Measurements from ENCODE around the gene OPHN1. TPM values are rescaled to one million over a fixed set of nuclear protein-coding genes. Genes with fewer than 3 reads are reported as not detected.

The OPHN1 gene
- polyA plus RNA-seq, 3 donors, result 0.20 to 0.82 (median 0.73) TPM

- no peaks in the 10 kb centered on the region for H4K20me1 ChIP-seq (ENCODE audit: insufficient read depth, low read length)
- H3K9me3 ChIP-seq (replicated peaks in 1 of 2; ENCODE audit: control insufficient read depth in 1 of 2, insufficient read depth in 1 of 2, low read length in 2 of 2), result no peaks in the 10 kb centered on the region
- Mint-ChIP-seq H3K9me3 (peaks cover 0 to 2% (median 0%) of the 10 kb centered on the region in 7 donors), H3K27me3 (ENCODE audit: low read depth in 3 of 3) (peaks cover 0 to 6% (median 1%) of the 10 kb centered on the region in 3 donors), H3K27ac (no peak overlapping the region), H3K36me3 (peaks cover 0 to 6% of the 10 kb centered on the region in 2 donors), H3K4me1 (peaks cover 10% of the 10 kb centered on the region), H3K4me3 (no peak overlapping the region)
- H3K4me3 ChIP-seq (replicated peaks in 1 of 3; ENCODE audit: low read depth in 2 of 3, low read length in 3 of 3), result no peak overlapping the region
- WGBS (ENCODE audit: insufficient coverage), result 100% methylated on average over 1 of the region's 1 CpG
- H3K4me1 ChIP-seq (ENCODE audit: control insufficient read depth in 1 of 2, insufficient read depth in 2 of 2, low read length in 2 of 2), result peaks cover 5 to 7% of the 10 kb centered on the region in 2 donors
- no peaks in the 10 kb centered on the region for H3K79me2 ChIP-seq (ENCODE audit: insufficient read depth, low read length)
- H3K27me3 ChIP-seq (ENCODE audit: control insufficient read depth in 2 of 2, insufficient read depth in 2 of 2, low read length in 2 of 2), result no peaks in the 10 kb centered on the region
- TF ChIP-seq CTCF (IDR thresholded peaks at IDR 0.05), result no peak
- no peak overlapping the region for H3K27ac ChIP-seq (ENCODE audit: low read depth in 1 of 2, low read length in 2 of 2)
- DNase-seq, result no peak
- H3K36me3 ChIP-seq (replicated peaks in 1 of 2; ENCODE audit: control insufficient read depth in 1 of 2, insufficient read depth in 2 of 2, low read length in 2 of 2), result no peaks in the 10 kb centered on the region
- H3K9ac ChIP-seq (ENCODE audit: insufficient read depth, low read length, poor library complexity, severe bottlenecking), result no peak overlapping the region
- H2AFZ ChIP-seq (ENCODE audit: insufficient read depth, low read depth, low read length, poor library complexity, severe bottlenecking), result no peak overlapping the region
- no peak overlapping the region for H3K4me2 ChIP-seq (replicated peaks; ENCODE audit: extremely low read depth, low read length, poor library complexity, severe bottlenecking)
- intact Hi-C loops (cut with micrococcal nuclease), result no loop called here
These were observed 343.0 kb downstream of the OPHN1 start for GRCh38 chrX:68090266-68090665.

DNA sequence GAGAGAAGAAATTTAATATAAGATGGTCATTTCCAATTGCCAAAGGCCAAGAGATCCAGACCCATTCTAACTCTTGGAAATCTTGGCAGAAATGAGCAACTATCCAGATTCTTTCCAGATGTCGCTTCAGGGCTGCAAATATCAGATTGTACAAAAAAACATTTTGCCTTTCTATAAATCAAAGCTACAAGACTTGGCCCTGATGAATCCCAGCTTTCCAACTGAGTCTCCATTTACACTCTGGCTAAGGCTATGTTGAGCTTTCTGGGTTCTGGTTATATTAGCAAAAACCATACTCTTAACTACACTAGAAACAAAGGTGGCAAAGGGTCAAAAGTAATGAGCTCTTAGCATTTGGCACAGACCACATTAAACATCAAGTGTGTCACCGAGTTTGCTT is 345.8 kb downstream of the OPHN1 start:
- Histone ChIP-seq H2AFZ (ENCODE audit: insufficient read depth, low read depth, low read length, poor library complexity, severe bottlenecking) (no peak overlapping the region), H3K79me2 (ENCODE audit: insufficient read depth, low read length) (no peaks in the 10 kb centered on the region), H3K9me3 (replicated peaks in 1 of 2; ENCODE audit: control insufficient read depth in 1 of 2, insufficient read depth in 1 of 2, low read length in 2 of 2) (no peaks in the 10 kb centered on the region), H3K27me3 (ENCODE audit: control insufficient read depth in 2 of 2, insufficient read depth in 2 of 2, low read length in 2 of 2) (no peaks in the 10 kb centered on the region), H3K9ac (ENCODE audit: insufficient read depth, low read length, poor library complexity, severe bottlenecking) (no peak overlapping the region), H4K20me1 (ENCODE audit: insufficient read depth, low read length) (no peaks in the 10 kb centered on the region), H3K27ac (ENCODE audit: low read depth in 1 of 2, low read length in 2 of 2) (no peak overlapping the region), H3K4me3 (replicated peaks in 1 of 3; ENCODE audit: low read depth in 2 of 3, low read length in 3 of 3) (no peak overlapping the region), H3K36me3 (replicated peaks in 1 of 2; ENCODE audit: control insufficient read depth in 1 of 2, insufficient read depth in 2 of 2, low read length in 2 of 2) (no peaks in the 10 kb centered on the region), H3K4me2 (replicated peaks; ENCODE audit: extremely low read depth, low read length, poor library complexity, severe bottlenecking) (no peak overlapping the region), H3K4me1 (ENCODE audit: control insufficient read depth in 1 of 2, insufficient read depth in 2 of 2, low read length in 2 of 2) (peaks cover 18 to 21% of the 10 kb centered on the region in 2 donors)
- Mint-ChIP-seq H3K27me3 (ENCODE audit: low read depth in 3 of 3) (peaks cover 0 to 1% (median 0%) of the 10 kb centered on the region in 3 donors), H3K36me3 (no peaks in the 10 kb centered on the region), H3K4me1 (peaks cover 25% of the 10 kb centered on the region), H3K4me3 (no peak overlapping the region), H3K9me3 (peaks cover 0 to 2% (median 0%) of the 10 kb centered on the region in 7 donors), H3K27ac (no peak overlapping the region)
- TF ChIP-seq CTCF (IDR thresholded peaks at IDR 0.05), result no peak
- DNase-seq, result no peak
- intact Hi-C loops (cut with micrococcal nuclease), result no loop called here
- WGBS (ENCODE audit: insufficient coverage), result no CpG with 5 or more reads among the region's 2 CpGs

Measured in CD14-positive monocyte (primary cell).